Parathyroid adenoma (tissue), 2 donors: Measurements from ENCODE around the gene RUSF1.

Experiments used
- H2AFZ ChIP-seq: fragments of 300-600 bp; sonication (generic); one replicate; pipeline ENCODE4 v1.7.0; 2017; ENCODE audit warnings: antibody characterized with exemption, mild to moderate bottlenecking
- H3K27ac ChIP-seq: fragments of 300-600 bp; sonication (generic); one replicate; pipeline ENCODE4 v1.7.0; 2017
- H3K27me3 ChIP-seq: fragments of 300-600 bp; sonication (generic); one replicate; pipeline ENCODE4 v1.7.0; 2017; ENCODE audit warnings: low read length; ENCODE audit not compliant: control insufficient read depth, insufficient read depth
- H3K36me3 ChIP-seq: fragments of 300-600 bp; sonication (generic); one replicate; pipeline ENCODE4 v1.7.0; 2017; ENCODE audit warnings: low read length; ENCODE audit not compliant: control insufficient read depth, insufficient read depth
- H3K4me1 ChIP-seq: fragments of 300-600 bp; sonication (generic); one replicate; pipeline ENCODE4 v1.7.0; 2017; ENCODE audit warnings: control low read depth
- H3K4me2 ChIP-seq: fragments of 300-600 bp; sonication (generic); one replicate; pipeline ENCODE4 v1.7.0; 2017; ENCODE audit warnings: low read length
- H3K4me3 ChIP-seq: fragments of 300-600 bp; sonication (generic); one replicate; pipeline ENCODE4 v1.7.0; 2017; ENCODE audit warnings: low read depth, low read length
- H3K79me2 ChIP-seq: fragments of 300-600 bp; sonication (generic); one replicate; pipeline ENCODE4 v1.7.0; 2017; ENCODE audit warnings: control low read depth
- H3K9ac ChIP-seq: fragments of 300-600 bp; sonication (generic); one replicate; pipeline ENCODE4 v1.7.0; 2017; ENCODE audit warnings: mild to moderate bottlenecking
- H3K9me3 ChIP-seq: fragments of 300-600 bp; sonication (generic); one replicate; pipeline ENCODE4 v1.7.0; 2017; ENCODE audit warnings: low read length; ENCODE audit not compliant: control insufficient read depth
- TF ChIP-seq, protein P1 (sequence below): fragments of 300-600 bp; sonication (generic); IDR thresholded peaks from one replicate; pipeline ENCODE4 v1.7.0; 2017; ENCODE audit warnings: antibody characterized with exemption, mild to moderate bottlenecking
- donor health status: primary hyperparathyroidism.

RUSF1 gene

DNA sequence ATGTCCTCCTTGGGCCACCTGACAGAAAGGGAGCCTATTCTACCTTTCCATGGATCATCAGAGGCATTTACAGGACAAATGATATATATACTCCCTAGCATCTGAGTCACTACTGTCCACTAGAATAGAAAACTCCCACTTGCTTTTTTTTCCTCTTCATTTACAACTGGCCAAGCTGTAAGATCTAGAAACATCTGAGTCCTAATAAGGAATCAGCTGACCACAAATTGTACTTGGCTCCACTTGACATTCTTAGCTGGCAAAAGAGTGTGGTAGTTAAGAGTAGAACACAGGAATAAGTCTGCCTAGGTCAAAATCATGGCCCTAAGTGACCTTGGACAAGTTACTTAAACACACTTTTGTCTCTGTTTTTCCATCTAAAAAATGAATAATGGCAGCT, 5.2 kb downstream of the RUSF1 start:
- Histone ChIP-seq H3K4me1 (peaks cover 3% of the 10 kb centered on the region), H3K27ac (no peak overlapping the region)

DNA sequence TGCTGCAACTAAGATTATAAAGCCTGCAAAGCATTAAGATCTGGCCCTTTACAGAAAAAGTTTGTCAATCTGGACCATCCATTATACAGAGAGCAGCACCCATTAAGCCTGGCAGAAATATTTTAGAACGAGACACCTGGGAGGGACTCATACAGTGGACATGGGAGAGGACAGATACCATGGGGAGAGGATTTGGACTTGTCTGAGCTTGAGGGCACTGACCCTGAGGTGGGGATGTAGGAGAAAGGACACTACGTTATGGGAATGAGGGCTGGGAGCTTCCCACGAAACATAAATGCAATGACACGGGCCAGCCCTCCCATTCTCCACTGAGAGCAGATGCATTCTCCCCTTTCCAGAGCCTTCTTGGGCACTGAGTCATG, 6.2 kb downstream of the RUSF1 start:
- Histone ChIP-seq H3K4me2 (no peak overlapping the region), H3K27ac (no peak overlapping the region), H3K9ac (no peak overlapping the region), H3K4me1 (peaks cover 3% of the 10 kb centered on the region), H2AFZ (no peak overlapping the region), H3K4me3 (no peak overlapping the region), H3K9me3 (no peaks in the 10 kb centered on the region), H3K36me3 (no peaks in the 10 kb centered on the region), H3K27me3 (no peaks in the 10 kb centered on the region), H3K79me2 (peaks cover 28% of the 10 kb centered on the region)
- TF ChIP-seq, protein P1, sequence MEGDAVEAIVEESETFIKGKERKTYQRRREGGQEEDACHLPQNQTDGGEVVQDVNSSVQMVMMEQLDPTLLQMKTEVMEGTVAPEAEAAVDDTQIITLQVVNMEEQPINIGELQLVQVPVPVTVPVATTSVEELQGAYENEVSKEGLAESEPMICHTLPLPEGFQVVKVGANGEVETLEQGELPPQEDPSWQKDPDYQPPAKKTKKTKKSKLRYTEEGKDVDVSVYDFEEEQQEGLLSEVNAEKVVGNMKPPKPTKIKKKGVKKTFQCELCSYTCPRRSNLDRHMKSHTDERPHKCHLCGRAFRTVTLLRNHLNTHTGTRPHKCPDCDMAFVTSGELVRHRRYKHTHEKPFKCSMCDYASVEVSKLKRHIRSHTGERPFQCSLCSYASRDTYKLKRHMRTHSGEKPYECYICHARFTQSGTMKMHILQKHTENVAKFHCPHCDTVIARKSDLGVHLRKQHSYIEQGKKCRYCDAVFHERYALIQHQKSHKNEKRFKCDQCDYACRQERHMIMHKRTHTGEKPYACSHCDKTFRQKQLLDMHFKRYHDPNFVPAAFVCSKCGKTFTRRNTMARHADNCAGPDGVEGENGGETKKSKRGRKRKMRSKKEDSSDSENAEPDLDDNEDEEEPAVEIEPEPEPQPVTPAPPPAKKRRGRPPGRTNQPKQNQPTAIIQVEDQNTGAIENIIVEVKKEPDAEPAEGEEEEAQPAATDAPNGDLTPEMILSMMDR: no peak

More for the DNA sequence above, 5.2 kb downstream of the RUSF1 start:
- Histone ChIP-seq H3K4me2 (no peak overlapping the region), H3K36me3 (no peaks in the 10 kb centered on the region), H3K79me2 (peaks cover 25% of the 10 kb centered on the region), H3K4me3 (no peak overlapping the region), H3K9me3 (no peaks in the 10 kb centered on the region), H2AFZ (no peak overlapping the region), H3K9ac (no peak overlapping the region), H3K27me3 (no peaks in the 10 kb centered on the region)
- TF ChIP-seq, protein P1: no peak

DNA sequence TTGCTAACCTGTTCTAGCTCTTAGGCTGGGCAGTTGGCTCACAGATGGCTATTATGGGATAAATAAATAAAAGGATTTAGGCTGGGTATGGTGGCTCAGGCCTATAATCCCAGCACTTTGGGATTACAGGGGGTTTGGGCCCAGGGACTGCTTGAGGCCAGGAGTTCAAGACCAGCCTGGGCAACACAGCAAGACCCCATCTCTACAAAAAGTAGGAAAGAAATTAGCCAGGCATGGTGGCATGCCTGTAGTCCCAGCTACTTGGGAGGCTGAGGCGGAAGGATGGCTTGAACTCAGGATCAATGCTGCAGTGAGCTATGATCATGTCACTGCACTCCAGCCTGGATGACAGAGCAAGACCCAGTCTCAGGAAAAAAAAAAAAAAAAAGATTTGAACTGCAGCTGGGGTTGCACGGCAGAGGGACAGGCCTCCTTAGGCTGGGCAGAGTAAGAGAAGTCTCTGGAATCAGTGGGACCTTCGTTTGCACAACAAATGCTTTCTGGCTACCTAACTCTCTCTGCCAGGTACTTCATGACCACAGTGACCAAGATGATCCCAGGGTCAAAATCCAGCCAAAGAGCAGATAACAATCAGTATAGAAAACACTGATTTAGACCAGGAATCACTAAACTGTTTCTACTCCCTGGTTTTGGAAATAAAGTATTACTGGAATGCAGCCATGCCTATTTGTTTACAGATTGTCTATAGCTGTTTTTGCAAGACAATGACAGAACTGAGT, 6.8 kb downstream of the RUSF1 start:
- Histone ChIP-seq H3K4me2 (no peak overlapping the region), H2AFZ (no peak overlapping the region), H3K27me3 (no peaks in the 10 kb centered on the region), H3K4me3 (no peak overlapping the region), H3K27ac (no peak overlapping the region), H3K79me2 (peaks cover 28% of the 10 kb centered on the region), H3K9me3 (no peaks in the 10 kb centered on the region), H3K36me3 (no peaks in the 10 kb centered on the region), H3K9ac (no peak overlapping the region), H3K4me1 (no peaks in the 10 kb centered on the region)
- TF ChIP-seq, protein P1: no peak

DNA sequence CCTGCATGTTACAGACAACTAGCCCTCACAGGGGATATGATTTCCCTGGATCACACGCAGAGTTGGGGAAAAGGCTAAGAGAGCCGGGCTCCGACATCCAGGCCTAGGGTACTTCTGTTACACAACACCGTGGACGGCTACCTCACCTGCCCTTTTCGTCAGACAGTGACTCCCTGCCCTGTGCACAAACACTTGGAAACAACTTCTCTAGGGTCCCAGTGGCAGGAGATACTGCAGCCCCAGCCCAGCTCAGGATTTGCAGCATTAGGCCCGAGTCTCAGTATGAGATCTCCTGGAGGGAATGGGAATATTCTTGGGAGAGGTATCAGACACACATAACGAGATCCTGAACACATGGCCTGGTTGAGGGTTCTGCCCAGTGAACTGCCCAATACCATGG, 8.3 kb downstream of the RUSF1 start:
- H3K4me2 ChIP-seq: no peak overlapping the region
- TF ChIP-seq, protein P1: no peak
- H3K79me2 ChIP-seq: peaks cover 31% of the 10 kb centered on the region
- no peak overlapping the region for H3K4me3 ChIP-seq
- no peaks in the 10 kb centered on the region for H3K9me3 ChIP-seq
- H3K27me3 ChIP-seq: no peaks in the 10 kb centered on the region
- H3K27ac ChIP-seq: no peak overlapping the region
- no peaks in the 10 kb centered on the region for H3K4me1 ChIP-seq
- H3K9ac ChIP-seq: no peak overlapping the region
- no peak overlapping the region for H2AFZ ChIP-seq
- H3K36me3 ChIP-seq: no peaks in the 10 kb centered on the region

DNA sequence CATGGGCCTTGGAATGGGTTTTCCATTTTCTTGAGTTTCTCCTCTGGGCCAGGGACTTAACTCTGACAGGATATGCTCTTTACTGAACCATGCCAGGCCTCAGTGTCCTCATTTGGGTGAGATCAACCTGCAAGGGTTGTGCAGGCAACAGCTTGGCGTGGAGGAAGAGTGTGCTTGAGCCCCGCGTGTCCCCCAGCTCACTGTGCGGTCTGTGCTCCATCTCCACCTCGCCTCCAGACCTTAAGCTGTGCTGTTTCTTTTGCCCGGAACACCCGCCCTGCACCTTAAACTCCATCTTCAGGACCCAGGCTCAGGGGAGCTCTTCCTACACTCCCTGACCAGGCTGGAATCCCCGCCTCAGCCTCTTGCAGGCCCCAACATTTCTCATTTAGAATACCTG, 9.7 kb downstream of the RUSF1 start:
- no peak overlapping the region for H3K9ac ChIP-seq
- no peaks in the 10 kb centered on the region for H3K27me3 ChIP-seq
- H3K36me3 ChIP-seq: no peaks in the 10 kb centered on the region
- no peaks in the 10 kb centered on the region for H3K9me3 ChIP-seq
- H3K79me2 ChIP-seq: peaks cover 31% of the 10 kb centered on the region
- no peak overlapping the region for H2AFZ ChIP-seq
- H3K4me3 ChIP-seq: no peak overlapping the region
- H3K4me1 ChIP-seq: no peaks in the 10 kb centered on the region
- H3K27ac ChIP-seq: no peak overlapping the region
- no peak overlapping the region for H3K4me2 ChIP-seq
- TF ChIP-seq, protein P1: no peak
